SK-N-SH treated with all-trans-retinoic acid at 6 μM for 48 hours (cell line): ENCODE data around the gene BABAM1.

ENCODE experiments used
- ARNTL ChIP-seq: fragments of 450-650 bp; formaldehyde crosslinking; IDR thresholded peaks from 2 replicates; pipeline ENCODE4 v1.5.0; 2020; ENCODE audit warnings: low read depth, mild to moderate bottlenecking, moderate library complexity, borderline replicate concordance
- BACH2 ChIP-seq: fragments of 250-450 bp; sonication (Bioruptor Pico); IDR thresholded peaks from 2 replicates; pipeline ENCODE4 v1.9.0; 2021; ENCODE audit warnings: mild to moderate bottlenecking, borderline replicate concordance
- CSRNP3 ChIP-seq: fragments of 250-450 bp; sonication (Bioruptor Pico); IDR thresholded peaks from 2 replicates; pipeline ENCODE4 v1.5.1; 2021; ENCODE audit warnings: mild to moderate bottlenecking, moderate library complexity
- RARB ChIP-seq: fragments of 250-450 bp; sonication (Bioruptor Pico); IDR thresholded peaks from 2 replicates; pipeline ENCODE4 v1.8.0; 2021; ENCODE audit warnings: mild to moderate bottlenecking, moderate library complexity
- TCF4 ChIP-seq: fragments of 250-450 bp; sonication (Bioruptor Pico); IDR thresholded peaks from 2 replicates; pipeline ENCODE4 v1.8.0; 2021; ENCODE audit warnings: mild to moderate bottlenecking, moderate library complexity, borderline replicate concordance
- TOX ChIP-seq: fragments of 250-450 bp; sonication (Bioruptor Pico); IDR thresholded peaks from 2 replicates; pipeline ENCODE4 v1.8.0; 2021; ENCODE audit warnings: mild to moderate bottlenecking, moderate library complexity, borderline replicate concordance
- TSHZ2 ChIP-seq: fragments of 250-450 bp; sonication (Bioruptor Pico); IDR thresholded peaks from 2 replicates; pipeline ENCODE4 v1.5.0; 2020; ENCODE audit warnings: mild to moderate bottlenecking, moderate library complexity
- ZNF565 ChIP-seq: fragments of 450-650 bp; formaldehyde crosslinking; conservative IDR thresholded peaks from 2 replicates; pipeline ENCODE4 v1.5.0; 2020; ENCODE audit warnings: low read depth, mild to moderate bottlenecking, moderate library complexity

DNA sequence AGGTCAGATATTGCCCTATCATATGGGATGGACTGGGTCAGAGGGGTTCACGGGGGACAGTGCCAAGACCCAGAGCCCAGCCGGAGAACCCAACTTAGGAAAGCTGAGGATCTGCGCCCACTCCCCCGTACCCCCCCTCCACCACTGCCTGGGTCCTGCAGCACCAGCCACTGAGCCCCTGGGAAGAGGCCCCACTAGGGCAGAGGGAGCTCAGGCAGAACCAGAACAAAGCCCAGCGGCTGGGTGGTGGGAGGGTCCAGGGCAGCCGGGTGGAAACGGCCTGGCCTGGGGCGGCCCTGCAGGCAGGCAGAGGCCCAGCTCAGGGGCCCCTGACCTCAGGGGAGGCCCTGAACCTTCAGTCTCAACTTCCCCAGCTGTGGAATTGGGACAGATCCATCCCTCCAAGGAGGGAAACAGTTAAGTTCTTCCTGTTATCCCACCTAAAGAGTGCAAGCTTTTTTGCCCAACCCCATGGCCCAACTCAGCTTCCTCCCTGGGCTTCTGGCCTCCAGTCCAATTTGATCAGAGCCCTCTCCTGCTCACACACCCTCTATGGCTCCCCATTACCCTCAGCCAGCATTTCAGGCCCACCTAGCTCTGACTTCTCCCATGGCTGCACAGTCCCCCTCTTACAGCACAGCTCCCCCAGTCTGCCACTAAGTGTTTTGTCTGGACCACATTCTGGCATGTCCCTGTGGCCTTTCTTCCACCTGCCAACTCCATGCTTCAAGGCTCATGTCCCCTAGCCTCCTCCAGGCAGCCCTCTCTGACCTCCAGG lies 24.6 kb upstream of the BABAM1 start:
- TF ChIP-seq TSHZ2 (CRISPR knock-in tag) (no peak), BACH2 (CRISPR knock-in tag) (no peak), TOX (CRISPR knock-in tag) (no peak), RARB (CRISPR knock-in tag) (no peak), CSRNP3 (no peak), TCF4 (CRISPR knock-in tag) (no peak), ZNF565 (no peak), ARNTL (CRISPR knock-in tag) (no peak)
